Stimulated activated CD4-positive, alpha-beta T cell treated with anti-CD3 and anti-CD28 coated beads, Interleukin-4, amount 100 ng/mL, for 4 hours (primary cell): ENCODE data around the gene OBP2A.
"Not testable (repeated sequence)": the region's sequence is repeated elsewhere in the genome, so short reads cannot be mapped to it uniquely, and the experiment has no call there.

Experiments used
- DNase-seq, 2 experiments: peaks; one replicate each; pipeline ENCODE4 v3.0.0-alpha.2; 2020

OBP2A gene

DNA sequence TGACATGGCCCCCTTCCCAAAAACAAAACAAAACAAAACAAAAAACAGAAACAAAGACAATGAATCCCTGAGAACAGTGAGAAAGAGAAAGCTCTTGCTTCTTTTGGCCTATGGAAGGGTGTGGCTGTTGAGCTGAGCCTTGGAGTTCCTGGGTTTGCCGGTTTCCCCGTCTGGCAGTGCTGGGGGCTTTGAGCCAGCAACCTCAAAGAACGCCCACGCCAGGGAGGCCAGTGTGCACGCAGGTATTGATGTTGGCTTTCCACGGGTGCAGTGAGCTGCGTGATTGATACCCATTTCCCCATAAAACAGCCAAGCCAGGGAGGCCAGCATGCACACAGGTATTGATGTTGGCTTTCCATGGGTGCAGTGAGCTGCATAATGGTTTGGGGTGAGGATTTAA is 33.0 kb upstream of the OBP2A start:
- no peak for DNase-seq

DNA sequence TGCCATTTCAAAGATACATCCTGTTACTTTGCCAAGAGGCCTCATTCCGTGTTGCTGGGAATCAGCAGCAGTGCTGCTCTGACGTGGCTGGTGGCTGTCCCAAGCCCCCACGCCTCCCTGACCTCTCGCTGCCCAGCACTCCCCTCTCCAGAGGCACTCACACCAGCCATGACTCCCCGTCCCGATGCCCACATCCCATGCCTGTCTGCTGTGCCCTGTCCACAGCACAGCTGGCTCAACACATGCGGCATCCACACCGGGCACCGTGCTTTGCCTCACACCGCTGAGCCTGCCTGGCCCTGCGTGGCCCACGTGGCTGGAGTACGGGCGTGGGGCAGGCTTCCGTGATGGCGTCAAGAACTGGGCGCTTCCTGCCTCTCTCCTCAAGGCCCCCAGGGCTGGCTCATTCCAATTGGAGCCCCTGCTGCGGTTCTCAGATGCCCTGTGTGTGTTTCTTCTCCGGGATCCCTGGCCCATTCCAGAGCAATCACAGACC is 32.5 kb upstream of the OBP2A start:
- no peak for DNase-seq

DNA sequence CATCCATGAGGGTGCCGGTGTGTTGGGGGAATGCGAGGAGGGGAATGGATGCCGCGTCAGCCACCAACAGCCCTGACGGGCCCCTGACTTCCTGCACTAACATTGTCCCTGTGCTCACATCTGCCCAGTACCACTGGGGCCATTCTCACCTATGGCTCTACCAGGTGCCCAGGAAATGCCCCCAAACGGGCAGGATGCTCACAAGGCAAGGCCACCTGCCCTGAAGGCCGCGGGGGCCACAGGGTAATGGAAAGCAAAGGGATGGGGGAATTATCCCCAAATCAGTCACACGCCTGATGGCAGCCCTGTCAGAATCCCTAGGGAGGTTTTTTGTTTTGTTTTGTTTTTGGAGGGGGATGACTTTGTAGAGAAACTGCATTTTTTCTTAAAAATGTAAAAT is 32.0 kb upstream of the OBP2A start:
- not testable (repeated sequence) for DNase-seq

DNA sequence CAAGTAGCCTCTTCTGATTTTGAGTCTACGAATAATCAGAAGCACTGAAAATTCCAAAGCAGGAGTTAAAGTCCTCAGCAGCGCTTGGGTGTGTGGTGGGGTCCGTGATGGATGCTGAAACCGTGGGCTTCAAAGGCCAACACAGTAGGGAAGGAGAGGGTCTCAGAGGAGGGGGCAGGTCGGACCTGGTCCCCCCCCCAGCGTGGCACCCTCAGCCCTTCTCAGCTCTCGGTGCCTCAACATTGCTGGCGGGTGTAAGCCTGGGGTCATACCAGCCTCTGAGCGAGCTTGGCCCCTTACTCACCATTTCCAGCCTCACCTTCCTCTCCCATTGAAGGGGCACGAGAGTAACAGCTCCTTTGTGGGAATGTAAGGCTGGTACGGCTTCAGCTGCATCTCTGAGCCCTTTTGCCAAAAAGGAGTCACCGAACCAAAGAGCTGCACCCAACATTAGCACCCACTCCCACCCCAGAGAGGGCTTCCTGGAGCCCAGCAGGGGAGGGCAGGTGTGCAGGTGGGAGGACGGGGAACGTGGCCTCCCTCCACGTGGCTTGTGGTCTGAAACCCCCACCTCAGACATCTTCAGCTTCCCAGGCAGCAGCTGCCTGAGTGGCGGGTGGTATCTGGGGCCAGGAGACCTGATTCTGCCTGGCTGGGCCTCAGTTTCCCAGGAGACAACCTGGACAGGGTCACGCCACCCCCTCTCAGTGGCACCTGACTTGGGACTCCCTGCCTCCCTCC is 31.4 kb upstream of the OBP2A start:
- DNase-seq: no peak

DNA sequence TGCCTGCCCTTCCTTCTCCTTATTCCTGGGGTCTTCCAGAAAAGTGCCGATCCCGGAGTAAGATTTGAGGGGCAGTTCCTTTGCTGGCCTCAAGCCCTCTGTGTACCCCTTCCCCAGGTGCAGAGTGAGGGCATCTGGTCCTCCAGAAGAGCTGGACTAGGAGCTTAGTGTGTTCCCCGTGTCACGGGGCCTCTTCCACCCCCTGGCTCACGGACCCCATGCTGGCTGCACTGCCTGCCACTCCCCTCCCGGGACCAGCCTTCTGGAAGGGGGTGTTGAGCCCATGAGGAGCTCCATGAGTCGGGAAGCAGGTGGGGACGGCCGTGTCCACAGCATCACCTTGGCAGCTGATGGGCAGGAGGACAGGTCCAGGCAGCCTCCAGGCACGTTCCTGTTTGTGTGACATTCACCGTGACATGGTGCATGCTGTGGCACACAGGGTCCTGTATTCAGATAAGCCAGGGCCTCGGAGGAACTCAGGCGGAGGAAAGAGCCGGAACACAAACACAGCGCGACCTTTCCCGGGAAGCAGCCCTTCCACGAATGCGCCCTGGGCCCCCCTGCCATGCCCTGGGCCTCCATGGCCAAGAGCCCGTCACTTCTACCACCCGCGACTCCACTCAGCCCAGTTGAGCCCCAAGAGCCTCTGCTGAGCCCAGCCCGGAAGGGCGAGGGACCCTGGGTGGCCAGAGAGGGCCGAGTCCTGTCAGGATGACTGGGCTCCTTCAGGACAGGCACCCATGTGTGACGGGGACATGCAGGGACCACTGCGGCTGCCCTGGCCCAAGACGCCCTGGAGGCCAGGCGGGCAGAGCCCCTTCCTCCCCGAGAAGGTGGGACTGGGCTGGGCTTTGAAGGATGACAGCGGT is 30.6 kb upstream of the OBP2A start:
- no peak for DNase-seq

DNA sequence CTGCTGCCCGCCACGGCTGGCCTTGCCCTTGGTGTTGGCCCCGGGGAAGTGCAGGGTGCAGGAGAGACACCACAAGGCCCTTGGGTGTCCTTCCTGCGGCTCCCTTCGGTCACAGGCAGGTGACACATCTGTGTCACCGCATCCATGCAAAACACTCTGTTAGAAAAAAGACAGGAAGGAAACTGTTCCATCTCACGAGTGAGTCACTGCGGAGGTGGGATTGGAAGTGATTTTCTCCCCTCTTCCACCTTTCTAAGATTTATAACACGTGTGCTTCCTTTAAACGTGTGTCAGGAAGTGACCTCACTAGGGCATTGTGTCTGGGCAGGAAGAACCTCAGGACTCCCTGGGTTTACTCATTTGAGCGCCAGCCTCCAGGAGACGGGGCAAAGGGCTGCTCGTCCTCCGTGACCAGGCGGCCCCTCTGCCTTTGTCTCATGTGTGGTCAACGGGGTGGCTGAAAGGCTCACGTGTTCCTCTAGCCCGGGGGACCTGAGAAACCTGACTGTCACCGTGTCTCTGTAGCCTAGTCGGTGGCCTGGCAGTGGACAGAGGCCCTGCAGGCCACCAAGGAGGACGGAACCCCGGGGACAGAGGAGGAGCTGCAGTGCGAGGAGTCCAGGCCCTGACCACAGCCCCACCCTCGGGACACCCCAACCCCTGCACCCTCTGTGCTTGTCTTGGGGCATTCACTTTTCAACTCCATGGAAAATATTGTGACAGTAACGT is 29.6 kb upstream of the OBP2A start:
- DNase-seq: no peak

DNA sequence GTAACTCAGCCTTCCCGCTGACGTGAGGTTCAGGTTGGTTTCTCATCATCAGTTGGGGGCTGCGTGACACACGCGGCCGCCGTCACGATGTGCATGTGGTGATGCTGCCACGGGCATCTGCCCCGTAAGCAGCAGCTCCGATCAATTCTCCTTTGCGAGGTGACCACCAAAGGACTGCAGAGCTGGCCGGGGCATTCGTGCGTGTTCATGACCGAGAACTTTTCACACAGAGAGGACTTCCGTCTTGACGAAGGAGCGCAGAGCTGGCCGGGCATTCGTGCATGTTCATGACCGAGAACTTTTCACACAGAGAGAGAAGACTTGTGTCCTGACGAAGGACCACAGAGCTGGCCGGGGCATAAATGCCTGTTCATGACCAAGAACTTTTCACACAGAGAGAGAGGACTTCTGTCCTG is 28.5 kb upstream of the OBP2A start:
- DNase-seq: no peak

DNA sequence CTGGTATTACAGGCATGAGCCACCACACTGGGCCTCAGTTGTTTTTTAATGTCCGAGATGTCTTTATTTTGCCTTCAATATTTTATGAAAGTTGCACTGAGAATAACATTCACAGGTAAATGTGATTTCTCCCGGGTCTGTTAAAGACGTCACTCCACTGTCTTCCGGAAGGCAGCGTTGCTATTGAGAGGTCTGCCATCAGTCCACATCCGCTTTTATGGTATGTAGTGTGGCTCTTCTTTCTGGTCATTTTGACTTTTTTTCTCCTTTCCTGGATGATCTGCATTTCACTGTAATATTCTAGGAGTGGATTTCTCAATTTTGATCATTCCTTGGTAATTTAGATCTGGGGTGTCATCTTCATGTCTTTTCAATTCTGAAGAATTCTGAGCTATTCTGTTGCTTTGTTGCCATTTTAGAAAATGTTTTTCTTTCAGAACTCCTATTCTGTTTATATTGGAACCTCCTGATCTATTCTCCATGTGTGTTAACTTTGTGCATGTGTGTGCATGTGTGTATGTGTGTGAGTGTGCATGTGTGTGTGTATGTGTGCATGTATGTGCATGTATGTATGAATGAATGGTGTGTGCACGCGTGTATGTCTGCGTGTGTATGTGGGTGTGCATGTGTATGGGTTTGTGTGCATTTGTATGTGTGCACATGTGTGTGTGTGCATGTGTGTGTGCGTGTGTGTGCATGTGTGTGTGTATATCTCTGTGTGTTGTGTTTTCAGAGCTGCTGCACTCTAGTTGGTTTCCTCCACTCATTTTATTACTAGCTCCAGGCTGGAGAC is 26.6 kb upstream of the OBP2A start:
- no peak for DNase-seq

DNA sequence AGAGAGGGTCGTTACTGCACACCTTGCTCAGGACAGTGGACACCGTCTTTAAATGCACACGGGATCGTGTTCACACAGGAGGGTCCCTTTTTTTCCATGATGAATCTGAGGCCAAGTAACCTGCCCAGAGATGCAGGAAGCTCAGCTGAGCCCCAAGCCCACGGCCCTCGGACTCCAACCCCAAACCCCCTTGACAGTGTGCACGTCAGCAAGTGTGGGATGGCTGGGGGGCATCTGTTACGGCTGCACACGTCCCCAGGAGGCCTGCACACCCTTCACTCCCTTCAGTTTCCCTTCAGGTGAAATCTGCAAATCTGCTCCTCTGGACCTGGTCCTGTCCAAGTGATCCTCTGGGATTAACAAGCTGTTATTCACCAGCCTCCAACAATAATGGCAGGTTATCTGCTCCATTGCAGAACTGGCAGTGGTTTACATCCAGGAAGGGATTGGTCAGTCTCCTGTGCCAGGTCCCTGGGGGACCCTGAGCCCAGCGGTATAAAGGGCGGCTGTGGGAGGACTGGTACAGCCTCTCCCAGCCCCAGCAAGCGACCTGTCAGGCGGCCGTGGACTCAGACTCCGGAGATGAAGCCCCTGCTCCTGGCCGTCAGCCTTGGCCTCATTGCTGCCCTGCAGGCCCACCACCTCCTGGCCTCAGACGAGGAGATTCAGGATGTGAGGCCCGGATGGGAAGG is 24.9 kb upstream of the OBP2A start, which contains the start of gene LCN1:
TSS of gene LCN1 (plus strand) at position 525 of the 692 bp plus-strand sequence. CDS start at position 583, 58 bp downstream.
- DNase-seq: no peak

DNA sequence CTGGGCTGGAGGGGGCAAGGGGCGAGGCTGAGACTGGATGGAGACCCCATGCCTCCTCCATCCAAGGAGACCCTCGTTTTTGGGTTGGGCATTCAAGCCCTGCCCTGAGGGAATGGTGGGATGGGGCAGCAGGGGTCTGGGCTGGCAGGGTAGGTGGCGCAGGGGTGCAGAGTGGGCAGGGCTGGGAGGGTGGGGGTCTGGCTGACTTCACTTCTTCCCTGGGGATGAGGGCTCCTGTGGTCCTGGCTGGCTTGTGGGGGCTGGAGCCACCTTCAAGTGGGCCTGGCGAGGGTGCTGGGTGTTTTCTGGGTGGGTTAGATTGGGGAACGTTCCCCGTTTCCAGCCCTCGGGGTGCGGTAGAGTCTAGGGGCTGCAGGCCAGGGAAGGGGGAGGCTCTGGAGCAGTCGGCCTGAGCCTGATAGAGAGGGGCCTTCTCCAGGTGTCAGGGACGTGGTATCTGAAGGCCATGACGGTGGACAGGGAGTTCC is 24.3 kb upstream of the OBP2A start:
- no peak for DNase-seq

DNA sequence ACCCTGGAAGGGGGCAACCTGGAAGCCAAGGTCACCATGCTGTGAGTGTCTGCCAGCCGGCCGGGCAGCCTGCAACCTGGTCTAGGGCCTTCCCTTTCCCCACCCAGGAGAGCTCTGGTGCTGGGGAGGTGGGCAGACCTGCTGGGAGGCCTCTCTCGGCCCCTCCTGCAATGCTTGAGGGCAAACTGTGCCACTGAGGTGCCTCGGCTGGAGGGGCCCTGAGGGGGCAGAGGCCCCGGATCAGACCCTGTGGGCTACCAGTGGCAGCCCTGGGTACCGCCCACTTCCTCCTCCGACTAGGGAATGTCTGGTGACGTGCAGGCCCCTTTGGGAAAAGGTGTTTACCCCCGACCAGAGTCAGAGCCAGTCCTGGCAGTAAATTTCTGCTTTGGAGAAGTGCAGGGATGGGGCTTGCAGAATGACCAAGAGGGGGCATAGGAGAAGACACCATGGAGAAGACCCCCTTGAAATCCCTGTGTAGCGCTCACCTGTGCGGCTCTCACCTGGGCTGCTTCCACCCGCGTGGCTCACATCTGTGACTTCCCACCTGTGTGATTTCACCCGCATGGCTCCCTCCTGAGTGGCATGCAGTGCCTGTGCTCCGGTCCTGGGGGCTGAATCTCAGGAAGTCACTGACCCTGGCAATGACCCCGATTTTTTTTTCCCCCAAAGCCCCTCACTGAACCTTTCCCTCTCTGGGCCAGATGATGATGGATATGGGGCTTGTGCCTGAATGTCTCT is 23.6 kb upstream of the OBP2A start:
- DNase-seq: no peak

DNA sequence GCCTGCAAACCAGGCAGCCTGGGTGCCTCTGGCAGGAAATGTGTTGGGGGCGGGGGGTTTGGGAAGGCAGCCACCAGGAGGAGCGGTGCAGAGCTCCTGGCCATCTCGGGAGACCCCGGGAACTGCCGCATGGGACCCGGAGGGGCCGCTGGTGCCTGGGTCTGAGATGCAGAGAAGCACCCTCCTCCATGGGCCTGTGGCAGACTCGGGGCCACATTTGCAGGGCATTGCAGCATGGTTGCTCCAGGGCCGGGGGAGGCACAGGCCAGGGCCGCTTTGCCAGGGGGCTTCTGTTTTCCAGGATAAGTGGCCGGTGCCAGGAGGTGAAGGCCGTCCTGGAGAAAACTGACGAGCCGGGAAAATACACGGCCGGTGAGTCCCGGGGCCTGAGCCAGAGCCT is 23.0 kb upstream of the OBP2A start:
- no peak for DNase-seq

DNA sequence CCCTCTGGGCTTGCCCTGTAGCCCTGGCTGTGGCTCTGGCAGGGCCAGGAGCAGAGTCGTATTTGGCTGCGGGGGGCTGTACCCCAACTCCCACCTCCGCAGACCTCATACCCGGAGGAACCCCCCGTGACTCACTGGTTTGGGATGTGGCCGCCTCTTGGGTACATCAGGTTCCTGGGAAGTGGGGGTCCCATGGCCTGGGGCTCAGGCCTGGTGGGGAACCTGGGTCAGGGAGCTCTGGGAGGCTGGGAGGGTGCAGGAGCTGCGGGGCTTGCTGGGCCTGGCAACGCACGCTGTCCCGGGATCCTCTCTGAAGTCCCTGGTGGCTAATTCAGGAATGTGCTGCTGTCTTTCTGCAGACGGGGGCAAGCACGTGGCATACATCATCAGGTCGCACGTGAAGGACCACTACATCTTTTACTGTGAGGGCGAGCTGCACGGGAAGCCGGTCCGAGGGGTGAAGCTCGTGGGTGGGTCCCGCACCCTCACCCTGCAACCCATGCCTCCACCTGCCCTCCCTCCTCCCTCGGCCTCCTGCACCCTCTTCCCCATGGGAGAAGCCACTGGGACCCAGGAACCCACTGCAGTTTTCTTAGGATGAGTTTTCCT is 22.3 kb upstream of the OBP2A start:
- no peak for DNase-seq

DNA sequence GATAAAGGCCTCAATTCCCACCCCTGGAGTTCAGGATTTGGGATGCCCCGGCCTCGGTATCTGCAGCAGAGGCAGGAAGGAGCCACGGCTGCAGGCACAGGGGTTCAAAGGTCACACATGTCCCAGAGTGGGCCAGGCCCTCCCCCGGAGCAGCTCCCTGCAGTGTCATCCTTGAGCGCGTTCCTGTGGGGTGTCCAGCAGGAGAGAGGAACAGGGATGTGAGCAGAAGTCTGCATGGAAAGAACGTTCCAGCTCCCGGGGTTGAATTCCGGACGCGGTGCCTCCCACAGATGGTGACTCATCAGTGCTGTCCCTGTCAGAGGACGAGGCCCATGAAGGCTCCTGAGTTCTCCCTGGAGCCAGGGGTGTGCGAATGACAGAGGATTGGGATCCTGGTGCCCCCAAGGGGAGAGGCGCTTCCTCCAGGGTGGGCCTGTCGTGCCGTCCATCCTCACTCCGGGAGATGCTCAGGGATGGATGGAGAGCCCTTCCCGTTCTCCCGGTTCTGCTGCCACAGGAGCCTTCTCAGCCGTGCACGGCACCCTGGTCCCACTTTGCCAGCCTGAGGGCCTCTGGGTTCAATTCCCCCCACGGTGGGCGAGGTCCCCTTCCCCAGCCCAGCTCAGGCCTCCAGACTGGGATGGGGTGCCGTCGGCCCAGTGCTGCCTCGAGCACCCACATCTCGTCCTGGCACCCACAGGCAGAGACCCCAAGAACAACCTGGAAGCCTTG is 21.6 kb upstream of the OBP2A start:
- no peak for DNase-seq

DNA sequence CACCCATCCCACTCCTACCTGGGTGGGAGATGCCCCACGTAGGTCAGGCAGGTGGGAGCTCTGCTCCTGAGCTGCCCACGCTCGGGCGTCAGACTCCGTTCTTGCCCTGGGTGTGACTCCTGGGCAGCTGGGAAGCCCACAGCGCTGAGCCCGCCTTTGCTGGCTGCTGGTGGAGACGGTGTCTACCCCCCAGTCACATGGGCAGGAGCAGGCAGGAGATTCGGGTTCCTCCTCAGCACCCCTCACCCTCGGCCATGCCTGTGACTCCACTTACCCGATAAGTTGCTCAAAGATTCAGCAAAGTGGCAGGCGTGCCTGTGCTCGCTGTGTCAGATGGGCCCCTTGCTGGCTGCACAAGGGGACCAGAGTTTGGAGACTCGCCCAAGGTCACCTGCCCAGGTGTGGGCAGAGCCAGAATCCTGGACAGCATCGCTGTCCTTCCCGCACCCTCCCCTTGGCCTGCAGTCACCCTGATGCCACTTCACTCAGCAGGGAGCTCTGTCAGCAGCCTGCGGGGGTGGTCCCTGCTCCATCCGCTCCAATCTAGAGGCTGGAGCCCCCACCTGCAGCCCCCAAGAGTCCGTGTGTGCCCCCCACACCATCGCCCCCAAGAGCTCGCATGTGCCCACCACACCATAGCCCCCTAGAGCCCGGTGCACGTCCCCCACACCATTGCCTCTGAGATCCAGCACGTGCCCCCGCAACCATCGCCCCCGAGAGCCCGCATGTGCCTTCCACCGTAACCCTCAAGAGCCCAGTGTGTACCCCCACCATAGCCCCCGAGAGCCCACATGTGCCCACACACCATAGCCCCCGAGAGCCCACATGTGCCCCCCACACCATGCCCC is 20.5 kb upstream of the OBP2A start:
- DNase-seq: no peak

DNA sequence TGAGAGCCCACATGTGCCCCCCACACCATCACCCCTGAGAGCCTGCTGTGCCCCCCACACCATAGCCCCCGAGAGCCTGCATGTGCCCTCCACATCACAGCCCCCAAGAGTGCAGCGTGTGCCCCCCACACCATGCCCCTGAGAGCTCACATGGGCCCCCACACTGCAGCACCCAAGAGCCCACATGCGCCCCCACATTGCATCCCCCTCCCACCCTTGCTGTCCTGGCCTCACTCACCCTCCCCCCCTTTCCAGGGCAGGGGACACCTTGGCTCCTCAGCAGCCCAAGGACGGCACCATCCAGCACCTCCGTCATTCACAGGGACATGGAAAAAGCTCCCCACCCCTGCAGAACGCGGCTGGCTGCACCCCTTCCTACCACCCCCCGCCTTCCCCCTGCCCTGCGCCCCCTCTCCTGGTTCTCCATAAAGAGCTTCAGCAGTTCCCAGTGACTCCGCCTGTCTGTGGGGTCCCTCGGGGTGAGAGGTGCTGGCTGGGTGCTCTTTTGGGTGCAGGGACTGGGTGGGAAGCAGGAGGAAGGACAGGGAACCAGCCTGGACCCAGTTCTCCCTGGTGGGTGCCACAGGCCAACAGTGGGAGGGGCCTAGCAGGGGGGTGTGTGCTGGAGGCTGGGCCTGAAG is 19.7 kb upstream of the OBP2A start:
- no peak for DNase-seq

DNA sequence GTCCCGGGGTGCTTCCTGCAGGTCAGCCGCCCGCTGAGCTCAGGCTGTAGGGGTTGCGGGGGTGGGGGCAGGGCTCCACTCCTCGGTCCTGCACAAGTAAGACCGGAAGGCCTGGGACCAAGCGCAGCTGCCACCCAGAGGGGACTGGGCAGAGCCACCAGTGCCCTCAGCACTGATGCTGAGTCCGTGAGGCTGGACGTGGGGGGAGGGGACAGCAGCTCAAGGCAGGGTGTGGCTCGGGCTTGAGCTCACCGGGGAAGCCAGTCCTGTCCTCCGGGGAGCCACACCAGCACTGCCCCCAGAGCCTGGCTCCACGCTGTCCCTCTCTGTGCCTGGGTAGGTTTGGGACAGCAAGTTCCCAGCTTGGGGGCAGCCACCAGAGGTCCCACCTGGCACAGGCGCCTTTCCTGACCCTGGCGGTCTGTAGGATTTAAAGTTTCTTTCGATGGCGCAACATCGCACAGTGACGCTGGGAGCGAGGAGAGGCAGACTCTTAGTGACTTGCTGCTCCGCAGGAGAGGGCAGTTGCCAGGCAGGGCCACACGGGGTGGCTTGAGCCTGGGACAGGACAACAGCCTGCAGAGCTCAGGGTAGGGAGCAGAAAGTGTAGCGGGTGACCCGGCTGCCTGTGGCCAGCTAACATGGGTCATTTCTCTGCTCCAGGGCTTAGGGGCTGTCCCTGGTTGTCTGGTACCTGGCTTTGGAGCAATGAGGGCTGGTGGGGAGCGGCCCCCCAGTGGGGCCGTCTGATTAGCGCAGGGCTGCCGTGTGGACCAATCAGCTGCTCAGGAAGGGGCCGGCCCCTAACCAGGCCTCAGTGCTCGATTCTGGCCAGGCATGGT is 19.0 kb upstream of the OBP2A start:
- DNase-seq: no peak
